ENCODE measurements around the gene COL4A2.

The COL4A2 gene

GRCh38 chr13:110329798-110330461 lies 22.8 kb downstream of the COL4A2 start:
- Histone ChIP-seq H3K27ac (ENCODE audit: low read length) (no peak overlapping the region), H3K27me3 (replicated peaks; ENCODE audit: insufficient read depth, low read length) (no peaks in the 10 kb centered on the region), H3K36me3 (replicated peaks; ENCODE audit: insufficient read depth, low read length) (no peaks in the 10 kb centered on the region), H4K20me1 (ENCODE audit: insufficient read depth, low read length) (no peaks in the 10 kb centered on the region), H3K4me1 (ENCODE audit: low read length) (no peaks in the 10 kb centered on the region), H3K9me3 (replicated peaks; ENCODE audit: insufficient read depth, low read length) (no peaks in the 10 kb centered on the region), H3K9me2 (replicated peaks; ENCODE audit: insufficient read depth, low read length) (no peaks in the 10 kb centered on the region), H3K4me3 (ENCODE audit: low read length) (no peak overlapping the region), H3F3A (ENCODE audit: insufficient read depth, low read length) (no peaks in the 10 kb centered on the region), H3K9ac (ENCODE audit: low read length) (no peak overlapping the region), H2AFZ (ENCODE audit: low read length) (no peak overlapping the region), H3K4me2 (ENCODE audit: low read depth, low read length) (no peak overlapping the region), H3K79me2 (ENCODE audit: low read length) (no peaks in the 10 kb centered on the region)
- no peak for DNase-seq
- TF ChIP-seq CTCF (IDR thresholded peaks at IDR 0.05; ENCODE audit: low read length) = no peak
- no peak for TF ChIP-seq EZH2 (optimal IDR thresholded peaks at IDR 0.05; ENCODE audit: low read depth, low read length)
- no peak for TF ChIP-seq EZH2phosphoT487 (IDR thresholded peaks at IDR 0.05; ENCODE audit: low read length)

DNA sequence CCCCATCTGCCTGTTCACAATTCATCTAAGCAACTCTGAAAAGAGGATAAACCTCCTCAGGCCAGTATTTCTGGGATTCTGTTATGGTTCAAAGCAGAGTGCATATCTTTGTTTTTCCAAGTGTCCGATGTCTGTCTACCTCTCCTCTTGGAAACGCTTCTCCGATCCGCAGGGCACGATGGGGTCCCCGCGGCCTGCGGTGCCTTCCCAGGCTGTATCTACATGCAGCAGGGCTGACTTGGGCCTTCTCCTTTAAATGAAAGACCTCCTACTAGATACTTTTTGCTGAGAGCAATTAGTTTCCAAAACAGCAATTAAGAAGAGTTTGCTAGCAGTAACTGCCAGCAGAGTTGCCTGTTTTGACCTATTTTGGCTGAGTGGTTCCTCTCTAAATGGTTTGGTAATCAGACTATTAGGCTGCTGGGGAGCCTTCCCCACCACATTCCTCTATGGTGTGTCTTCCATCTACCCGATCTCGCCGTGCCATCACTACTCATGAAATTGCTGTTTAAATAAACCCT lies 23.5 kb downstream of the COL4A2 start:
- no peak for DNase-seq
- no peak overlapping the region for H3K9ac ChIP-seq (ENCODE audit: low read length)

GRCh38 chr13:110331362-110331761 lies 24.3 kb downstream of the COL4A2 start:
- H3K36me3 ChIP-seq (replicated peaks; ENCODE audit: insufficient read depth, low read length) = no peaks in the 10 kb centered on the region
- H3K4me2 ChIP-seq (ENCODE audit: low read depth, low read length) = no peak overlapping the region
- no peak for DNase-seq
- TF ChIP-seq EZH2 (optimal IDR thresholded peaks at IDR 0.05; ENCODE audit: low read depth, low read length) = no peak
- H3K4me1 ChIP-seq (ENCODE audit: low read length) = no peaks in the 10 kb centered on the region
- H3K9me2 ChIP-seq (replicated peaks; ENCODE audit: insufficient read depth, low read length) = no peaks in the 10 kb centered on the region
- H3K4me3 ChIP-seq (ENCODE audit: low read length) = no peak overlapping the region
- H3K79me2 ChIP-seq (ENCODE audit: low read length) = no peaks in the 10 kb centered on the region
- H3F3A ChIP-seq (ENCODE audit: insufficient read depth, low read length) = no peaks in the 10 kb centered on the region
- no peak overlapping the region for H3K27ac ChIP-seq (ENCODE audit: low read length)
- no peak overlapping the region for H3K9ac ChIP-seq (ENCODE audit: low read length)
- no peaks in the 10 kb centered on the region for H4K20me1 ChIP-seq (ENCODE audit: insufficient read depth, low read length)
- H3K9me3 ChIP-seq (replicated peaks; ENCODE audit: insufficient read depth, low read length) = no peaks in the 10 kb centered on the region
- no peaks in the 10 kb centered on the region for H3K27me3 ChIP-seq (replicated peaks; ENCODE audit: insufficient read depth, low read length)
- H2AFZ ChIP-seq (ENCODE audit: low read length) = no peak overlapping the region

More for the DNA sequence above, 23.5 kb downstream of the COL4A2 start:
- H3K27ac ChIP-seq (ENCODE audit: low read length) = no peak overlapping the region
- H3K36me3 ChIP-seq (replicated peaks; ENCODE audit: insufficient read depth, low read length) = no peaks in the 10 kb centered on the region
- no peaks in the 10 kb centered on the region for H3K4me1 ChIP-seq (ENCODE audit: low read length)
- H3K79me2 ChIP-seq (ENCODE audit: low read length) = no peaks in the 10 kb centered on the region
- H3K4me3 ChIP-seq (ENCODE audit: low read length) = no peak overlapping the region
- H4K20me1 ChIP-seq (ENCODE audit: insufficient read depth, low read length) = no peaks in the 10 kb centered on the region
- H3K9me2 ChIP-seq (replicated peaks; ENCODE audit: insufficient read depth, low read length) = no peaks in the 10 kb centered on the region
- H3K9me3 ChIP-seq (replicated peaks; ENCODE audit: insufficient read depth, low read length) = no peaks in the 10 kb centered on the region
- no peak overlapping the region for H3K4me2 ChIP-seq (ENCODE audit: low read depth, low read length)
- H3F3A ChIP-seq (ENCODE audit: insufficient read depth, low read length) = no peaks in the 10 kb centered on the region
- TF ChIP-seq EZH2phosphoT487 (IDR thresholded peaks at IDR 0.05; ENCODE audit: low read length) (no peak), EZH2 (optimal IDR thresholded peaks at IDR 0.05; ENCODE audit: low read depth, low read length) (no peak), CTCF (IDR thresholded peaks at IDR 0.05; ENCODE audit: low read length) (no peak)
- H2AFZ ChIP-seq (ENCODE audit: low read length) = no peak overlapping the region
- H3K27me3 ChIP-seq (replicated peaks; ENCODE audit: insufficient read depth, low read length) = no peaks in the 10 kb centered on the region

DNA sequence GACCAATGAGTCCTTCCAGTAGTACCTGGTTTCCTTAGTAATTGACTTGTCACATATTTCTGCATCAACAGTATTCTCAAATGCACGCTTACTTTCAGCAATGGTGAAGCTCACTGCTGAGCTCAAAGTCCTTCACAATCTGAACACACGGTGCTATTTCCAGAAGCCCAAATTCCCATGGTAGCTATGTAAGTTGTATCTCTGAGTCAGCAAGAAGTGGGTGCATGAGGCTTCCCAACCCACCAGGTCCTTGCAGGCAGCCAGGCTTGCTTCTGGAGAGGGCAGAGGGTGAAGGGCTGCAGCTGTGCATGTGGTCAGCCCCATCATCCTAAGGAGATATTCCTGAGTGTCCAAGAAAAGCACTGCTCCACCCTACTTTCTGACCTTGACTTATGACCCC lies 25.7 kb downstream of the COL4A2 start:
- no peaks in the 10 kb centered on the region for H3F3A ChIP-seq (ENCODE audit: insufficient read depth, low read length)
- H3K27ac ChIP-seq (ENCODE audit: low read length) = no peak overlapping the region
- no peaks in the 10 kb centered on the region for H3K79me2 ChIP-seq (ENCODE audit: low read length)
- H3K4me2 ChIP-seq (ENCODE audit: low read depth, low read length) = no peak overlapping the region
- H3K27me3 ChIP-seq (replicated peaks; ENCODE audit: insufficient read depth, low read length) = no peaks in the 10 kb centered on the region
- H3K9me2 ChIP-seq (replicated peaks; ENCODE audit: insufficient read depth, low read length) = no peaks in the 10 kb centered on the region
- no peaks in the 10 kb centered on the region for H3K36me3 ChIP-seq (replicated peaks; ENCODE audit: insufficient read depth, low read length)
- no peak for TF ChIP-seq EZH2 (optimal IDR thresholded peaks at IDR 0.05; ENCODE audit: low read depth, low read length)
- no peak for TF ChIP-seq CTCF (IDR thresholded peaks at IDR 0.05; ENCODE audit: low read length)
- TF ChIP-seq EZH2phosphoT487 (IDR thresholded peaks at IDR 0.05; ENCODE audit: low read length) = no peak
- no peak overlapping the region for H3K4me3 ChIP-seq (ENCODE audit: low read length)
- no peaks in the 10 kb centered on the region for H4K20me1 ChIP-seq (ENCODE audit: insufficient read depth, low read length)
- no peak overlapping the region for H2AFZ ChIP-seq (ENCODE audit: low read length)
- no peak overlapping the region for H3K9ac ChIP-seq (ENCODE audit: low read length)
- H3K9me3 ChIP-seq (replicated peaks; ENCODE audit: insufficient read depth, low read length) = no peaks in the 10 kb centered on the region
- H3K4me1 ChIP-seq (ENCODE audit: low read length) = no peaks in the 10 kb centered on the region
- DNase-seq = no peak

Data from MM.1S (cell line).